Left lung (tissue), 10 donors: ENCODE data around the gene RNF213. TPM values are rescaled to one million over a fixed set of nuclear protein-coding genes. Genes with fewer than 3 reads are reported as not detected.
A peak's percentile ranks its signal among the peaks of the same experiment; 100 is the strongest.

ENCODE experiments used
- ATAC-seq: fragments of 200-7000 bp; cut with Tn5 transposase; one replicate; pipeline ENCODE4 v1.9.1; 2020; ENCODE audit warnings: moderate library complexity
- DNase-seq, 4 donors: peaks; one replicate each; pipeline ENCODE4 v3.0.0-alpha.2; 2013 to 2020
- H3K27ac ChIP-seq, 2 donors: fragments of 200-600 bp; sonication (generic) in 1 of 2; one replicate each; pipeline versions ENCODE4 v1.5.0 to v1.8.0; 2020 to 2021
- H3K27me3 ChIP-seq, 2 donors: fragments of 200-600 bp; sonication (generic) in 1 of 2; one replicate each; pipeline versions ENCODE4 v1.5.0 to v1.8.0; 2020 to 2021
- H3K36me3 ChIP-seq, 2 donors: fragments of 200-600 bp; sonication (generic) in 1 of 2; one replicate each; pipeline versions ENCODE4 v1.5.0 to v1.8.0; 2020 to 2021
- H3K4me1 ChIP-seq, 2 donors: fragments of 200-600 bp; one replicate each; pipeline ENCODE4 v1.8.0; 2021
- H3K4me3 ChIP-seq, 2 donors: fragments of 200-600 bp; sonication (generic) in 1 of 2; one replicate each; pipeline versions ENCODE4 v1.5.0 to v1.8.0; 2020 to 2021; ENCODE audit warnings: mild to moderate bottlenecking in 1 of 2
- H3K9me3 ChIP-seq, 2 donors: fragments of 200-600 bp; sonication (generic) in 1 of 2; one replicate each; pipeline versions ENCODE4 v1.5.0 to v1.8.0; 2020 to 2021
- intact Hi-C, 2 donors: fragments of 100-400 bp; cut with DNase I; formaldehyde crosslinking; loops; one replicate each; pipeline versions ENCODE4 v1.11.2 to v1.14.2; 2022
- microRNA-seq, 2 donors: library from miRNA; unstranded; fragments of <30 nt; microRNA quantifications; one replicate each; pipeline ENCODE4, GENCODE V29; 2019
- polyA plus RNA-seq, 6 donors: library from polyadenylated mRNA; unstranded; fragments of 120-200 nt; gene quantifications; one replicate each; pipeline ENCODE4 v1.2.1, GENCODE V29; 2013; ENCODE audit not compliant: insufficient read length in 6 of 6
- total RNA-seq, 2 donors: library from RNA; stranded (reverse); fragmentation: NEBNext Ultra II Directional; extraction: Animal tissue kit (Norgen Biotek cat#: 25700); gene quantifications; one replicate each; pipeline ENCODE4 v1.2.1, GENCODE V29; 2021
- TF ChIP-seq, protein P1 (sequence below), 2 donors: fragments of 200-600 bp; sonication (generic) in 1 of 2; IDR thresholded peaks; one replicate each; pipeline versions ENCODE4 v1.5.0 to v1.8.0; 2021; ENCODE audit warnings: antibody characterized with exemption in 2 of 2
- donor health status: DM: no; HTN: yes; CAD: no.
- donor health status: DM: no; HTN: no; CAD: no.

The RNF213 gene
- total and polyA plus RNA-seq, 8 donors: 89.0 to 264 (median 103) TPM

- no peak for ATAC-seq
Observed at GRCh38 chr17:80445007-80445725, 184.5 kb downstream of the RNF213 start.

DNA sequence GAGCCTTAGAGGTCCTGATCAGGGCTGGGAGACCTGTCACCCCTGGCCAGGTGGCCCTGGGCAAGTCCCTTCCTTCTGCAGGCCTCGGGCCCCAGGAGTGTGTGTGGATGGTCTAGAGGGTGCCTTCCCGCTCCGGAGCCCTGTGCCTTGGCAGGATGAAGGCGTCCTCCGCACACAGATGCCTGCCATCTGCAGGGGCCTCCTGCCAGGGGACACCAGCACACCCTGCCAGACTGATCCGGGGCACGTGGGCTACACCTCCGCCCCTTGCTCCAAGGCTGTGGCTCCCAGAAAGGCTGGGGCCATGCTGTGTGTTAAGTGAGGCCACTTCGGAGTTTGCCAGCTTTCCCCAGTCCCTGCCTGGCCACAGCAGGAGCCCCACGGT is 185.1 kb downstream of the RNF213 start:
- DNase-seq (no peak), ATAC-seq (no peak)
- no peaks in the 10 kb centered on the region for H3K9me3 ChIP-seq
- intact Hi-C loops: no loop called here
- no peaks in the 10 kb centered on the region for H3K27me3 ChIP-seq
- H3K4me3 ChIP-seq: no peak overlapping the region
- H3K27ac ChIP-seq: no peak overlapping the region
- no peaks in the 10 kb centered on the region for H3K4me1 ChIP-seq
- H3K36me3 ChIP-seq: no peaks in the 10 kb centered on the region
- TF ChIP-seq, protein P1, sequence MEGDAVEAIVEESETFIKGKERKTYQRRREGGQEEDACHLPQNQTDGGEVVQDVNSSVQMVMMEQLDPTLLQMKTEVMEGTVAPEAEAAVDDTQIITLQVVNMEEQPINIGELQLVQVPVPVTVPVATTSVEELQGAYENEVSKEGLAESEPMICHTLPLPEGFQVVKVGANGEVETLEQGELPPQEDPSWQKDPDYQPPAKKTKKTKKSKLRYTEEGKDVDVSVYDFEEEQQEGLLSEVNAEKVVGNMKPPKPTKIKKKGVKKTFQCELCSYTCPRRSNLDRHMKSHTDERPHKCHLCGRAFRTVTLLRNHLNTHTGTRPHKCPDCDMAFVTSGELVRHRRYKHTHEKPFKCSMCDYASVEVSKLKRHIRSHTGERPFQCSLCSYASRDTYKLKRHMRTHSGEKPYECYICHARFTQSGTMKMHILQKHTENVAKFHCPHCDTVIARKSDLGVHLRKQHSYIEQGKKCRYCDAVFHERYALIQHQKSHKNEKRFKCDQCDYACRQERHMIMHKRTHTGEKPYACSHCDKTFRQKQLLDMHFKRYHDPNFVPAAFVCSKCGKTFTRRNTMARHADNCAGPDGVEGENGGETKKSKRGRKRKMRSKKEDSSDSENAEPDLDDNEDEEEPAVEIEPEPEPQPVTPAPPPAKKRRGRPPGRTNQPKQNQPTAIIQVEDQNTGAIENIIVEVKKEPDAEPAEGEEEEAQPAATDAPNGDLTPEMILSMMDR (IDR thresholded peaks at IDR 0.05): no peak

More at GRCh38 chr17:80445007-80445725, 184.5 kb downstream of the RNF213 start:
- Histone ChIP-seq H3K36me3 (no peaks in the 10 kb centered on the region), H3K4me1 (no peaks in the 10 kb centered on the region), H3K9me3 (no peaks in the 10 kb centered on the region), H3K4me3 (no peak overlapping the region), H3K27ac (no peak overlapping the region), H3K27me3 (no peaks in the 10 kb centered on the region)
- peak in 1 of 4 donors; percentile 68 for DNase-seq
- intact Hi-C loops: no loop called here
- TF ChIP-seq, protein P1 (IDR thresholded peaks at IDR 0.05): no peak

GRCh38 chr17:80446645-80447405 is 186.2 kb downstream of the RNF213 start:
- no peaks in the 10 kb centered on the region for H3K9me3 ChIP-seq
- intact Hi-C loops: no loop called here
- TF ChIP-seq, protein P1 (IDR thresholded peaks at IDR 0.05): no peak
- no peaks in the 10 kb centered on the region for H3K36me3 ChIP-seq
- no peak overlapping the region for H3K27ac ChIP-seq
- no peak for DNase-seq
- ATAC-seq: no peak
- no peak overlapping the region for H3K4me3 ChIP-seq
- no peaks in the 10 kb centered on the region for H3K4me1 ChIP-seq
- H3K27me3 ChIP-seq: no peaks in the 10 kb centered on the region

DNA sequence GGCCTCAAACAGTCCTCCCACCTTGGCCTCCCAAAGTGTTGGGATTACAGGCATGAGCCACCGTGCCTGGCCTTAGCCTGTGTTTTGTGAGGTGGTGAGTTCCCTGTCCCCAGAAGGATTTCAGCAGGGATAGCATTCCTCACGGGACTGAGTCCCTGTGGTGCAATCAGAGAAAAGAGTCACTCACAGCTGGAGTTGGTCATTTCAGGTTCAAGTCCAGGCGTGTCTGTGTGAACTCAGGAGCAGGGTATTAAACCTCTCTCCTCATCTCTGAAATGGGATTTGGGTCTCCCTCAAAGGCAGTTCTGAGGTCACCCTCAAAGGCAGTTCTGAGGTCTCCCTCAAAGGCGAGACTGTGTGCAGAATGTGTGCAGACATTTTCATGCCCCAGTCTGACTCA is 187.1 kb downstream of the RNF213 start:
- DNase-seq: no peak
- TF ChIP-seq, protein P1 (IDR thresholded peaks at IDR 0.05): no peak

More for the DNA sequence above, 187.1 kb downstream of the RNF213 start:
- no peak overlapping the region for H3K4me3 ChIP-seq
- no peaks in the 10 kb centered on the region for H3K27me3 ChIP-seq
- H3K9me3 ChIP-seq: no peaks in the 10 kb centered on the region
- H3K27ac ChIP-seq: no peak overlapping the region
- no peak for ATAC-seq
- intact Hi-C loops: no loop called here
- no peaks in the 10 kb centered on the region for H3K36me3 ChIP-seq
- no peaks in the 10 kb centered on the region for H3K4me1 ChIP-seq

Small RNA genes lying within 50 kb of the gene (microRNA-seq; reads per million reads assigned to microRNA genes)
- 0 to 0.34 reads per million in 2 donors for gene MIR4730

Other genes with a start within 250 kb of the RNF213 start
- gene TBC1D16, start 225.0 kb upstream of the RNF213 start, total RNA-seq: 10 to 100 TPM; 28.6 to 49.1 TPM
- gene TBC1D16, start 225.0 kb upstream of the RNF213 start, polyA plus RNA-seq: 10 to 100 TPM; 17.3 to 38.7 (median 31.2) TPM
- gene CCDC40, start 224.2 kb upstream of the RNF213 start, total RNA-seq: 1 to 10 TPM; 8.0 to 8.4 TPM
- gene CCDC40, start 224.2 kb upstream of the RNF213 start, polyA plus RNA-seq: 10 to 100 TPM in 5 of 6 donors, 1 to 10 TPM in 1; 8.8 to 15.2 (median 13.1) TPM
- 100 to 1,000 TPM in 1 of 2 donors, 10 to 100 TPM in 1; 85.7 to 105 TPM for gene GAA, start 159.3 kb upstream of the RNF213 start, total RNA-seq
- gene GAA, start 159.3 kb upstream of the RNF213 start, polyA plus RNA-seq: 10 to 100 TPM; 24.1 to 49.0 (median 33.3) TPM
- 10 to 100 TPM; 58.5 to 72.9 TPM for gene EIF4A3, start 113.7 kb upstream of the RNF213 start, total RNA-seq
- 10 to 100 TPM; 78.7 to 90.7 (median 86.2) TPM for gene EIF4A3, start 113.7 kb upstream of the RNF213 start, polyA plus RNA-seq
- gene CARD14, start 90.8 kb upstream of the RNF213 start, total RNA-seq: 1 to 10 TPM in 1 of 2 donors, under 1 TPM in 1; 0.41 to 1.0 TPM
- gene CARD14, start 90.8 kb upstream of the RNF213 start, polyA plus RNA-seq: 1 to 10 TPM; 1.0 to 3.2 (median 2.1) TPM
- 10 to 100 TPM; 55.4 to 83.8 TPM for gene SGSH, start 40.5 kb upstream of the RNF213 start, total RNA-seq
- gene SGSH, start 40.5 kb upstream of the RNF213 start, polyA plus RNA-seq: 10 to 100 TPM; 40.8 to 52.4 (median 43.7) TPM
- gene SLC26A11, start 40.4 kb upstream of the RNF213 start, total RNA-seq: 10 to 100 TPM; 31.9 to 36.0 TPM
- 10 to 100 TPM; 22.3 to 29.5 (median 23.5) TPM for gene SLC26A11, start 40.4 kb upstream of the RNF213 start, polyA plus RNA-seq
- 10 to 100 TPM; 18.8 to 24.9 TPM for gene ENDOV, start 154.3 kb downstream of the RNF213 start, total RNA-seq
- gene ENDOV, start 154.3 kb downstream of the RNF213 start, polyA plus RNA-seq: 10 to 100 TPM; 37.1 to 49.9 (median 44.0) TPM
- under 1 TPM; 0.17 to 0.37 TPM for gene NPTX1, start 215.8 kb downstream of the RNF213 start, total RNA-seq
- gene NPTX1, start 215.8 kb downstream of the RNF213 start, polyA plus RNA-seq: 1 to 10 TPM; 3.8 to 9.1 (median 7.8) TPM